ENCODE results near the gene NPBWR2. TPM values are rescaled to one million over a fixed set of nuclear protein-coding genes. Genes with fewer than 3 reads are reported as not detected.

NPBWR2 gene
- total RNA-seq, 1 donor from 2014 or later = not detected

- no peaks in the 10 kb centered on the region for H3K4me1 ChIP-seq (ENCODE audit: insufficient read depth, low read length)
- H3K4me1 Mint-ChIP-seq (ENCODE audit: low read depth, unreplicated experiment) = no peaks in the 10 kb centered on the region
- H3K27me3 ChIP-seq (ENCODE audit: insufficient read depth, low read length) = peaks cover 24% of the 10 kb centered on the region
- no peaks in the 10 kb centered on the region for H3K9me3 Mint-ChIP-seq (ENCODE audit: unreplicated experiment)
- no peaks in the 10 kb centered on the region for H3K36me3 ChIP-seq (ENCODE audit: insufficient read depth, low read length)
- DNase-seq (ENCODE audit: low read depth) = no peak
- H3K36me3 Mint-ChIP-seq (ENCODE audit: low read depth, unreplicated experiment) = peaks cover 6% of the 10 kb centered on the region
- H3K9ac ChIP-seq (ENCODE audit: low read length) = no peak overlapping the region
- peaks cover 33% of the 10 kb centered on the region for H3K27me3 Mint-ChIP-seq (ENCODE audit: low read depth, unreplicated experiment)
- no peaks in the 10 kb centered on the region for H4K20me1 ChIP-seq (ENCODE audit: insufficient read depth, low read length)
- no peak overlapping the region for H3K27ac ChIP-seq (ENCODE audit: low read depth, low read length)
- no peaks in the 10 kb centered on the region for H3K9me3 ChIP-seq (ENCODE audit: insufficient read depth, low read depth, low read length)
- no peak for FAIRE-seq
- H3K4me3 Mint-ChIP-seq (ENCODE audit: unreplicated experiment) = no peak overlapping the region
- H2AFZ ChIP-seq (ENCODE audit: low read depth, low read length) = no peak overlapping the region
- no peak overlapping the region for H3K27ac Mint-ChIP-seq (ENCODE audit: unreplicated experiment)
- no peak overlapping the region for H3K4me3 ChIP-seq (ENCODE audit: insufficient read depth, low read depth, low read length)
- no peaks in the 10 kb centered on the region for H3K79me2 ChIP-seq (ENCODE audit: insufficient read depth, low read length)
- no peak overlapping the region for H3K4me2 ChIP-seq (ENCODE audit: low read length)
- TF ChIP-seq, protein P1, sequence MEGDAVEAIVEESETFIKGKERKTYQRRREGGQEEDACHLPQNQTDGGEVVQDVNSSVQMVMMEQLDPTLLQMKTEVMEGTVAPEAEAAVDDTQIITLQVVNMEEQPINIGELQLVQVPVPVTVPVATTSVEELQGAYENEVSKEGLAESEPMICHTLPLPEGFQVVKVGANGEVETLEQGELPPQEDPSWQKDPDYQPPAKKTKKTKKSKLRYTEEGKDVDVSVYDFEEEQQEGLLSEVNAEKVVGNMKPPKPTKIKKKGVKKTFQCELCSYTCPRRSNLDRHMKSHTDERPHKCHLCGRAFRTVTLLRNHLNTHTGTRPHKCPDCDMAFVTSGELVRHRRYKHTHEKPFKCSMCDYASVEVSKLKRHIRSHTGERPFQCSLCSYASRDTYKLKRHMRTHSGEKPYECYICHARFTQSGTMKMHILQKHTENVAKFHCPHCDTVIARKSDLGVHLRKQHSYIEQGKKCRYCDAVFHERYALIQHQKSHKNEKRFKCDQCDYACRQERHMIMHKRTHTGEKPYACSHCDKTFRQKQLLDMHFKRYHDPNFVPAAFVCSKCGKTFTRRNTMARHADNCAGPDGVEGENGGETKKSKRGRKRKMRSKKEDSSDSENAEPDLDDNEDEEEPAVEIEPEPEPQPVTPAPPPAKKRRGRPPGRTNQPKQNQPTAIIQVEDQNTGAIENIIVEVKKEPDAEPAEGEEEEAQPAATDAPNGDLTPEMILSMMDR (IDR thresholded peaks at IDR 0.05; ENCODE audit: insufficient read depth, low read depth, low read length) = no peak
- TF ChIP-seq EZH2 (IDR thresholded peaks at IDR 0.05; ENCODE audit: insufficient read depth, low read length) = no peak
These were observed 6.8 kb downstream of the NPBWR2 start for GRCh38 chr20:64100566-64100888.

GRCh38 chr20:64099880-64100565 lies 7.3 kb downstream of the NPBWR2 start:
- Mint-ChIP-seq H3K4me3 (ENCODE audit: unreplicated experiment) (no peak overlapping the region), H3K27ac (ENCODE audit: unreplicated experiment) (no peak overlapping the region), H3K4me1 (ENCODE audit: low read depth, unreplicated experiment) (no peaks in the 10 kb centered on the region), H3K36me3 (ENCODE audit: low read depth, unreplicated experiment) (peaks cover 6% of the 10 kb centered on the region), H3K9me3 (ENCODE audit: unreplicated experiment) (no peaks in the 10 kb centered on the region), H3K27me3 (ENCODE audit: low read depth, unreplicated experiment) (peaks cover 33% of the 10 kb centered on the region)
- Histone ChIP-seq H3K4me2 (ENCODE audit: low read length) (no peak overlapping the region), H3K4me3 (ENCODE audit: insufficient read depth, low read depth, low read length) (no peak overlapping the region), H3K27me3 (ENCODE audit: insufficient read depth, low read length) (peaks cover 24% of the 10 kb centered on the region), H4K20me1 (ENCODE audit: insufficient read depth, low read length) (no peaks in the 10 kb centered on the region), H3K9ac (ENCODE audit: low read length) (no peak overlapping the region), H3K4me1 (ENCODE audit: insufficient read depth, low read length) (no peaks in the 10 kb centered on the region), H3K9me3 (ENCODE audit: insufficient read depth, low read depth, low read length) (no peaks in the 10 kb centered on the region), H3K79me2 (ENCODE audit: insufficient read depth, low read length) (no peaks in the 10 kb centered on the region), H3K27ac (ENCODE audit: low read depth, low read length) (no peak overlapping the region), H2AFZ (ENCODE audit: low read depth, low read length) (no peak overlapping the region), H3K36me3 (ENCODE audit: insufficient read depth, low read length) (no peaks in the 10 kb centered on the region)
- FAIRE-seq = no peak
- TF ChIP-seq EZH2 (IDR thresholded peaks at IDR 0.05; ENCODE audit: insufficient read depth, low read length) = no peak
- TF ChIP-seq, protein P1 (IDR thresholded peaks at IDR 0.05; ENCODE audit: insufficient read depth, low read depth, low read length) = no peak
- no peak for DNase-seq (ENCODE audit: low read depth)

- H2AFZ ChIP-seq (ENCODE audit: low read depth, low read length) = no peak overlapping the region
- Mint-ChIP-seq H3K9me3 (ENCODE audit: unreplicated experiment) (no peaks in the 10 kb centered on the region), H3K36me3 (ENCODE audit: low read depth, unreplicated experiment) (peaks cover 6% of the 10 kb centered on the region), H3K4me3 (ENCODE audit: unreplicated experiment) (no peak overlapping the region), H3K4me1 (ENCODE audit: low read depth, unreplicated experiment) (no peaks in the 10 kb centered on the region), H3K27me3 (ENCODE audit: low read depth, unreplicated experiment) (peaks cover 33% of the 10 kb centered on the region), H3K27ac (ENCODE audit: unreplicated experiment) (no peak overlapping the region)
- TF ChIP-seq, protein P1 (IDR thresholded peaks at IDR 0.05; ENCODE audit: insufficient read depth, low read depth, low read length) = no peak
- H3K27ac ChIP-seq (ENCODE audit: low read depth, low read length) = no peak overlapping the region
- DNase-seq (ENCODE audit: low read depth) = no peak
- no peaks in the 10 kb centered on the region for H3K9me3 ChIP-seq (ENCODE audit: insufficient read depth, low read depth, low read length)
- no peaks in the 10 kb centered on the region for H3K4me1 ChIP-seq (ENCODE audit: insufficient read depth, low read length)
- no peak overlapping the region for H3K4me3 ChIP-seq (ENCODE audit: insufficient read depth, low read depth, low read length)
- no peak overlapping the region for H3K9ac ChIP-seq (ENCODE audit: low read length)
- peaks cover 24% of the 10 kb centered on the region for H3K27me3 ChIP-seq (ENCODE audit: insufficient read depth, low read length)
- H4K20me1 ChIP-seq (ENCODE audit: insufficient read depth, low read length) = no peaks in the 10 kb centered on the region
- no peak for FAIRE-seq
- H3K79me2 ChIP-seq (ENCODE audit: insufficient read depth, low read length) = no peaks in the 10 kb centered on the region
- no peaks in the 10 kb centered on the region for H3K36me3 ChIP-seq (ENCODE audit: insufficient read depth, low read length)
- no peak overlapping the region for H3K4me2 ChIP-seq (ENCODE audit: low read length)
These were observed 8.1 kb downstream of the NPBWR2 start for GRCh38 chr20:64099086-64099786.

Measured in astrocyte (in vitro differentiated cells and primary cell).